DOHH2 (cell line): ENCODE results near the gene KISS1R.

ENCODE experiments used
- H3F3A ChIP-seq: fragments of 200-600 bp; sonication (generic), shearing (Covaris generic); 2 replicates; pipeline ENCODE4 v1.6.0; 2016; ENCODE audit warnings: antibody characterized with exemption, mild to moderate bottlenecking; ENCODE audit not compliant: control insufficient read depth, insufficient read depth
- H3K27ac ChIP-seq: fragments of 200-600 bp; sonication (generic); 2 replicates; pipeline ENCODE4 v1.5.1; 2014; ENCODE audit warnings: low read depth, mild to moderate bottlenecking, low read length, moderate library complexity
- H3K27me3 ChIP-seq: fragments of 200-600 bp; sonication (generic); 2 replicates; pipeline ENCODE4 v1.6.1; 2014; ENCODE audit warnings: mild to moderate bottlenecking, low read length, mixed read lengths; ENCODE audit not compliant: control insufficient read depth
- H3K36me3 ChIP-seq: fragments of 200-600 bp; sonication (generic); 2 replicates; pipeline ENCODE4 v1.6.1; 2014; ENCODE audit warnings: mild to moderate bottlenecking, low read length, moderate library complexity, mixed read lengths; ENCODE audit not compliant: control insufficient read depth
- H3K4me1 ChIP-seq: fragments of 200-600 bp; sonication (generic); 2 replicates; pipeline ENCODE4 v1.6.1; 2014; ENCODE audit warnings: mild to moderate bottlenecking, low read length, mixed read lengths; ENCODE audit not compliant: control insufficient read depth
- H3K4me2 ChIP-seq: fragments of 200-600 bp; sonication (generic); 2 replicates; pipeline ENCODE4 v1.6.0; 2014; ENCODE audit warnings: mild to moderate bottlenecking, low read length, moderate library complexity
- H3K4me3 ChIP-seq: fragments of 200-600 bp; sonication (generic); 2 replicates; pipeline ENCODE4 v1.5.1; 2014; ENCODE audit warnings: mild to moderate bottlenecking, low read length, mixed read lengths
- H3K79me2 ChIP-seq: fragments of 200-600 bp; sonication (generic); 2 replicates; pipeline ENCODE4 v1.6.1; 2014; ENCODE audit warnings: mild to moderate bottlenecking, low read length, mixed read lengths; ENCODE audit not compliant: control insufficient read depth
- H3K9me2 ChIP-seq: fragments of 200-600 bp; sonication (generic); replicated peaks from 2 replicates; pipeline ENCODE4 v1.6.1; 2014; ENCODE audit warnings: mild to moderate bottlenecking, low read length, mixed read lengths; ENCODE audit not compliant: control insufficient read depth
- H3K9me3 ChIP-seq: fragments of 200-600 bp; sonication (generic); 2 replicates; pipeline ENCODE4 v1.6.1; 2014; ENCODE audit warnings: antibody characterized with exemption, low read length, mixed read lengths; ENCODE audit not compliant: control insufficient read depth, insufficient read depth
- H4K20me1 ChIP-seq: fragments of 200-600 bp; sonication (generic); 2 replicates; pipeline ENCODE4 v1.6.0; 2014; ENCODE audit warnings: low read depth, mild to moderate bottlenecking, antibody characterized with exemption, low read length, moderate library complexity; ENCODE audit not compliant: control insufficient read depth, insufficient read depth
- EZH2phosphoT487 ChIP-seq: fragments of 200-600 bp; sonication (generic); IDR thresholded peaks from 2 replicates; pipeline ENCODE4 v1.6.1; 2017; ENCODE audit warnings: borderline replicate concordance, mild to moderate bottlenecking, antibody characterized with exemption, low read length, moderate library complexity, mixed read lengths
- TF ChIP-seq, protein P1 (sequence below): fragments of 200-600 bp; sonication (generic); IDR thresholded peaks from one replicate; pipeline ENCODE4 v1.5.1; 2014; ENCODE audit warnings: antibody characterized with exemption, mild to moderate bottlenecking, low read depth, low read length; ENCODE audit not compliant: poor library complexity, severe bottlenecking

The KISS1R gene

DNA sequence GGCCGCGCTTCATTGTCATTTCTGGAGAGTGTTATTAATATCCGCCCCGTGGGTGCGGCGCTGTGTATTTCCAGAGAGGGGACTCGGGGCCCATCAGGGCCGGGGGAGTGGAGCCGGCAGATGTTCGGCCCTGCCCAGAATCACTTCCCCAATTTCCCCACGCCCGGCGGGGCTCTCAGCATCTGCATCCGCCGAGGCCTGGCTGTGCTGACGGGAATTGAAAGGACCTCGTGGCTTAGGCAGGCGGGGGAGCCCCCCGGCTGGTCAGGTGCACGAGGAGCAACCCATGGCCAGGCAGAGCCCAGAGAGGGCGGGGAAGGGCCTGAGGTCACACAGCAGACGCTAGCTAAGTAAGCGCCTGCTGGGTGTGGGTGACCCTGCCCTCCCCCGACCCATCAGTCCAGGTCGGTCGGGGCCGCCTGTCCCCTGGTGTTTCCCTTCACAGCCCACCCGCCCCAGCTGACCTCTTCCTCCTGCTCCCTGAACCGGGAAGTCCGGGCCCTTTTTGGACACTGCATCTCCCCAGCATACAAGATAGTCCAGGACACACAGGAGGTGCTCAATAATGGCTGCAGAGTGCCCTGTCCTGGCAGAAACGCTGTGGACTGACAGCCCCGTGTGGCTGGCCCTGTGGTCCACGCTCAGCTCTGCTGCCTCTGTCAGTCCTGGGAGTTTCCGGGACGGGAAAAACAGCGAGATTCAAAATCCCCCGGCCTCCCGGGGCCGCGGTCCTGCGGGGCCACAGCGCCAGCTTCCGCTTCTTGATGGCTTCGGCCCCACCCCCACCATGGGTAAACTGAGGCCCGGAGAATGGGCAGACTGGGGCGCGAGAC, 30.8 kb downstream of the KISS1R start:
- H3K4me3 ChIP-seq = peak overlapping the region; percentile 52
- peaks cover 48% of the 10 kb centered on the region for H3K4me1 ChIP-seq
- no peaks in the 10 kb centered on the region for H3K9me2 ChIP-seq
- no peaks in the 10 kb centered on the region; the same call in 1 of the 2 replicates for H4K20me1 ChIP-seq
- TF ChIP-seq, protein P1, sequence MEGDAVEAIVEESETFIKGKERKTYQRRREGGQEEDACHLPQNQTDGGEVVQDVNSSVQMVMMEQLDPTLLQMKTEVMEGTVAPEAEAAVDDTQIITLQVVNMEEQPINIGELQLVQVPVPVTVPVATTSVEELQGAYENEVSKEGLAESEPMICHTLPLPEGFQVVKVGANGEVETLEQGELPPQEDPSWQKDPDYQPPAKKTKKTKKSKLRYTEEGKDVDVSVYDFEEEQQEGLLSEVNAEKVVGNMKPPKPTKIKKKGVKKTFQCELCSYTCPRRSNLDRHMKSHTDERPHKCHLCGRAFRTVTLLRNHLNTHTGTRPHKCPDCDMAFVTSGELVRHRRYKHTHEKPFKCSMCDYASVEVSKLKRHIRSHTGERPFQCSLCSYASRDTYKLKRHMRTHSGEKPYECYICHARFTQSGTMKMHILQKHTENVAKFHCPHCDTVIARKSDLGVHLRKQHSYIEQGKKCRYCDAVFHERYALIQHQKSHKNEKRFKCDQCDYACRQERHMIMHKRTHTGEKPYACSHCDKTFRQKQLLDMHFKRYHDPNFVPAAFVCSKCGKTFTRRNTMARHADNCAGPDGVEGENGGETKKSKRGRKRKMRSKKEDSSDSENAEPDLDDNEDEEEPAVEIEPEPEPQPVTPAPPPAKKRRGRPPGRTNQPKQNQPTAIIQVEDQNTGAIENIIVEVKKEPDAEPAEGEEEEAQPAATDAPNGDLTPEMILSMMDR = no peak
- no peak for TF ChIP-seq EZH2phosphoT487
- no peaks in the 10 kb centered on the region for H3K36me3 ChIP-seq
- no peaks in the 10 kb centered on the region for H3K9me3 ChIP-seq
- H3F3A ChIP-seq = no peaks in the 10 kb centered on the region
- peak overlapping the region; percentile 11; the same call in 1 of the 2 replicates for H3K27ac ChIP-seq
- peak overlapping the region; percentile 64 for H3K4me2 ChIP-seq
- peaks cover 48% of the 10 kb centered on the region for H3K27me3 ChIP-seq
- H3K79me2 ChIP-seq = no peaks in the 10 kb centered on the region

DNA sequence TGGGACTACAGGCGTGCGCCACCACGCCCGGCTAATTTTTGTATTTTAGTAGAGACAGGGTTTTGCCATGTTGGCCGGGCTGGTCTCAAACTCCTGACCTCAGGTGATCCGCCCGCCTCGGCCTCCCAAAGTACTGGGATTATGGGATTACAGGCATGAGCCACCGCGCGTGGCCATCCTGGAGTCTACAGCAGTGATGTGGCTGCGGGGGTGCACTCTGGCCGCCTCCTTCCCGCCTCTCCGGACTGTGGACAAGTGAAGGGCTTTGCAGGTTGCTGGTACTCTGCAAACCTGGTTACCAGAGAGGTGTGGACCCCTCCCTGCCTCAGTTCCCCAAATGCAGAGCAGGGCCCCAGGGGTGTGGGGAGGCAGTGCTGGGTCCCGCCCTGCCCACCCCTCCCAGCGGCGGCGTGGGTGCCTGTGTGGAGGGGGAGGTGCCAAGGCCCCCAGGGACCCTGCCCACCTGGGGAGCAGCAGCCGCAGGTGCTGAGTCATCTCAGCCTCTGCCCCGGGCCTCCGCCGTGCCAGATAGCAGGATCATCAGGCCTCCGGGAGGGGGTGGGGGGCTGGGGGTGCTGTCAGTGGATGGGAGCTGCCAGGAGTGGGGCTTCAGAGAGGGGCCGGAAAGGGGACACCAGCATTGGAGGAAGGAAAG, 31.8 kb downstream of the KISS1R start:
- Histone ChIP-seq H3K36me3 (no peaks in the 10 kb centered on the region), H3K79me2 (no peaks in the 10 kb centered on the region), H4K20me1 (no peaks in the 10 kb centered on the region; the same call in 1 of the 2 replicates), H3K4me1 (peaks cover 57% of the 10 kb centered on the region), H3K4me3 (no peak overlapping the region), H3K27me3 (peaks cover 59% of the 10 kb centered on the region), H3K4me2 (no peak overlapping the region), H3K9me3 (no peaks in the 10 kb centered on the region), H3F3A (no peaks in the 10 kb centered on the region), H3K9me2 (no peaks in the 10 kb centered on the region), H3K27ac (no peak overlapping the region)
- TF ChIP-seq, protein P1 = no peak
- no peak for TF ChIP-seq EZH2phosphoT487

DNA sequence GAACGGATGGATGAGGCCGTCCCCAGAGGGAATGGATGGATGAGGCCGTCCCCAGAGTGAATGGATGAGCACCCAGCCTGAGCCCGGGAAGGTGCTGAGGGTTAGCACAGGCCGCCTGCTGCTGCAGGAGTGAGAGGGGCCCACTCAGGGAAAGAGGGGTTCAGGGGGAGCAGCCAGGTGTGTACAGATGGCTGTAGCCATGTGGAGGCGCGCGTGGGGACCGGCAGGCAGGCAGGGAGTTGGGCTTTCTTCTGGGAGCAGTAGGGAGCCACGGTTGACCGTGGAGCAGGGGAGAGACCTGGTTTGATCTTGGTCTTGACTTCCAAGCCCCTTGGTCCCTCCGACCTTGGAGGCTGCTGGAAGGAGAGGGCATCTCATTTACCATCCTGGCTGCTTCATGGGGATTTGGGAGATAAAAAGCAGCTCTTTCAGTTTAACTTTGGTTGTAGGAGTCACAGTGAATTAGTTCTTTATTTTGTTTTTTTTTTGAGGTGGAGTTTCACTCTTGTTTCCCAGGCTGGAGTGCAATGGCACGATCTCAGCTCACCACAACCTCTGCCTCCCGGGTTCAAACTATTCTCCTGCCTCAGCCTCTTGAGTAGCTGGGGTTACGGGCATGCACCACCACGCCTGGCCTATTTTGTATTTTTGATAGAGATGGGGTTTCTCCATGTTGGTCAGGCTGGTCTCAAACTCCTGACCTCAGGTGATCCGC, 33.4 kb downstream of the KISS1R start:
- no peaks in the 10 kb centered on the region; the same call in none of the 2 replicates for H4K20me1 ChIP-seq
- H3K27ac ChIP-seq = no peak overlapping the region
- H3K79me2 ChIP-seq = no peaks in the 10 kb centered on the region
- no peaks in the 10 kb centered on the region for H3K9me2 ChIP-seq
- no peaks in the 10 kb centered on the region for H3K9me3 ChIP-seq
- no peaks in the 10 kb centered on the region for H3F3A ChIP-seq
- no peaks in the 10 kb centered on the region for H3K36me3 ChIP-seq
- peaks cover 70% of the 10 kb centered on the region for H3K27me3 ChIP-seq
- H3K4me2 ChIP-seq = no peak overlapping the region
- no peak overlapping the region for H3K4me3 ChIP-seq
- TF ChIP-seq EZH2phosphoT487 = no peak
- TF ChIP-seq, protein P1 = no peak
- peaks cover 57% of the 10 kb centered on the region for H3K4me1 ChIP-seq
